Tibial nerve (tissue), 4 donors: ENCODE measurements around the gene COX6B2. TPM values are rescaled to one million over a fixed set of nuclear protein-coding genes. Genes with fewer than 3 reads are reported as not detected.

Source experiments
- DNase-seq, 2 donors: peaks; one replicate each; pipeline ENCODE4 v3.0.0-alpha.2; 2019; ENCODE audit warnings: low spot score in 2 of 2
- H3K27ac ChIP-seq, 4 donors: fragments of 200-600 bp; sonication (generic) in 3 of 4; one replicate each; pipeline ENCODE4 v1.5.1; 2017 to 2019; ENCODE audit warnings: mild to moderate bottlenecking in 1 of 4
- H3K27me3 ChIP-seq, 2 donors: fragments of 200-600 bp; sonication (generic) in 1 of 2; one replicate each; pipeline versions ENCODE4 v1.5.1 to v1.6.0; 2017 to 2019
- H3K36me3 ChIP-seq, 3 donors: fragments of 200-600 bp; sonication (generic); one replicate each; pipeline ENCODE4 v1.5.1; 2018 to 2019
- H3K4me1 ChIP-seq, 4 donors: fragments of 200-600 bp; sonication (generic) in 3 of 4; one replicate each; pipeline ENCODE4 v1.5.1; 2017 to 2019
- H3K4me3 ChIP-seq, 4 donors: fragments of 200-600 bp; sonication (generic) in 3 of 4; one replicate each; pipeline ENCODE4 v1.5.1; 2017 to 2019; ENCODE audit warnings: mild to moderate bottlenecking in 1 of 4, moderate library complexity in 1 of 4
- H3K9me3 ChIP-seq, 4 donors: fragments of 200-600 bp; sonication (generic) in 3 of 4; one replicate each; pipeline ENCODE4 v1.5.1; 2017 to 2019
- EP300 ChIP-seq, 2 donors: sonication (generic); formaldehyde crosslinking; IDR thresholded peaks; one replicate each; pipeline ENCODE4 v1.6.1; 2017; ENCODE audit warnings: antibody characterized with exemption in 2 of 2, mild to moderate bottlenecking in 1 of 2
- POLR2A ChIP-seq, 2 donors: fragments of 450-650 bp; IDR thresholded peaks; one replicate each; pipeline ENCODE4 v1.6.1; 2017; ENCODE audit warnings: antibody characterized with exemption in 2 of 2, mild to moderate bottlenecking in 2 of 2, moderate library complexity in 2 of 2
- WGBS, 2 donors: methylation state at CpG; one replicate each; pipeline ENCODE4 v1.1.5; 2018; 5-methylcytosine and 5-hydroxymethylcytosine counted together
- total RNA-seq, 4 donors: library from RNA; depleted of rRNA; stranded (reverse); fragments of >200 nt; gene quantifications; one replicate each; pipeline ENCODE4 v1.1.0, GENCODE V29; 2016
- TF ChIP-seq, protein P1 (sequence below), 5 experiments: fragments of 200-600 bp in 3 of 5; fragments of 450-650 bp in 2 of 5; sonication (generic) in 3 of 5; IDR thresholded peaks; one replicate each; pipeline ENCODE4 v1.5.1; 2016 to 2019; ENCODE audit warnings: antibody characterized with exemption in 5 of 5, mild to moderate bottlenecking in 3 of 5, moderate library complexity in 2 of 5

The COX6B2 gene
- total RNA-seq, 4 donors from 2014 or later: not detected

DNA sequence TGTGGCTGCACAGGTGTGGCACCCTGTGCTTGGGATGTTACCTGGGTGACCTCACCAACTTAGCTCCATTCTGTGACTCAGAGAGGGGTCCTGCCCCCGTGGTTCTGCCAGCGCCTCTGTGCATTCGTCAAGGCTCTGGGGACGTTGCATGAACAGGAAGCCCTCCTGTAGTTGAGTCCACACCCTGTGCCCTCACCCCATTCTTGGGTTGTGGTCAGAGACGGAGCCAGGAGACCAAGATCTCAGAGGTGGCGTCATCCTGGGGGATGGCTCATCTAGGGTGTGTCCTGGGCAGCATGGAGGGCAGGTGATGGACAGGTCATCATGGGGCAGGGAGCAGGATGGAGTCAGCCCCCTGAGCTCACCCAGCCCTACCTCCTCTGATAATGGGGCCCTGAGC, 2.5 kb downstream of the COX6B2 start:
- WGBS, 2 donors: 82 to 87% methylated on average over 3 to 6 of the region's 6 CpGs
- H3K27ac ChIP-seq: no peak overlapping the region
- TF ChIP-seq POLR2A (IDR thresholded peaks at IDR 0.05) (no peak), EP300 (IDR thresholded peaks at IDR 0.05) (no peak)
- TF ChIP-seq, protein P1, sequence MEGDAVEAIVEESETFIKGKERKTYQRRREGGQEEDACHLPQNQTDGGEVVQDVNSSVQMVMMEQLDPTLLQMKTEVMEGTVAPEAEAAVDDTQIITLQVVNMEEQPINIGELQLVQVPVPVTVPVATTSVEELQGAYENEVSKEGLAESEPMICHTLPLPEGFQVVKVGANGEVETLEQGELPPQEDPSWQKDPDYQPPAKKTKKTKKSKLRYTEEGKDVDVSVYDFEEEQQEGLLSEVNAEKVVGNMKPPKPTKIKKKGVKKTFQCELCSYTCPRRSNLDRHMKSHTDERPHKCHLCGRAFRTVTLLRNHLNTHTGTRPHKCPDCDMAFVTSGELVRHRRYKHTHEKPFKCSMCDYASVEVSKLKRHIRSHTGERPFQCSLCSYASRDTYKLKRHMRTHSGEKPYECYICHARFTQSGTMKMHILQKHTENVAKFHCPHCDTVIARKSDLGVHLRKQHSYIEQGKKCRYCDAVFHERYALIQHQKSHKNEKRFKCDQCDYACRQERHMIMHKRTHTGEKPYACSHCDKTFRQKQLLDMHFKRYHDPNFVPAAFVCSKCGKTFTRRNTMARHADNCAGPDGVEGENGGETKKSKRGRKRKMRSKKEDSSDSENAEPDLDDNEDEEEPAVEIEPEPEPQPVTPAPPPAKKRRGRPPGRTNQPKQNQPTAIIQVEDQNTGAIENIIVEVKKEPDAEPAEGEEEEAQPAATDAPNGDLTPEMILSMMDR (IDR thresholded peaks at IDR 0.05): no peak
- no peaks in the 10 kb centered on the region for H3K9me3 ChIP-seq
- H3K36me3 ChIP-seq: peaks cover 0 to 12% (median 0%) of the 10 kb centered on the region in 3 donors
- no peak for DNase-seq
- H3K27me3 ChIP-seq: peaks cover 5 to 68% of the 10 kb centered on the region in 2 donors
- no peak overlapping the region for H3K4me3 ChIP-seq
- peaks cover 0 to 31% (median 8%) of the 10 kb centered on the region in 4 donors for H3K4me1 ChIP-seq

DNA sequence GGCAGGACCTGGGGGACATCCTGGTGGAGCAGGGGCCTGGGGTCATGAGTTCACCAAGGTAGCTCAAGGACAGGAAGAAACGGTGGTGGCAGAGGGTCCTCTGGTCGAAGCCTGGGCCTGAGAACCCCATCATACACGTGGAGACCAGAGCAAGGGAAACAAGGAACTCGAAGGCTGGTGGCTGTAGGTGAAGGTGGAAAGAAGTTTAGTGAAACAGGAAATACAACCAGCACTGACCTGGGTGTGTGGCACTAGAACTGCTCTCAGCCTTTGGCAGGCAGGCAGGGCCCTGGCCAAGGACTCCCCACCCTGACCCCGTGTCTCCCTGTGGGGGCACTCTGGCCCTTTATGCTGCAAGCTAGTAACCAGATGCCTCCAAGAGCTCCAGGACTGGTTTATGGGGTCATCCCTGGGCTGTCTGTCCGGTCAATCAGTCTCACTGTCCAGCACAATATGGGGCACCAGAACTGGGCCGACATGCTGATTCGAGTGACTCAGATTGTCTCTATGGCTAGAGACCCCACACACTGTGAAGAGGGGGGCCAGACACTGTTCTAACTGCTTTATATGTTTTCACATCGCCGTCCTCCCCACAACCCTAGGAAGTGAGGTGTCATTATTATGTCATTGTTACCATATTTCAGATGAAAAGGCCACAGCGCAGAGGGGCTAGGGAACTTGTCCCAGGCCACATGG, 3.8 kb downstream of the COX6B2 start:
- peaks cover 5 to 55% of the 10 kb centered on the region in 2 donors for H3K27me3 ChIP-seq
- no peaks in the 10 kb centered on the region for H3K9me3 ChIP-seq
- DNase-seq: no peak
- 64 to 65% methylated on average over 11 of the region's 11 CpGs for WGBS, 2 donors
- no peak overlapping the region for H3K27ac ChIP-seq
- peaks cover 0 to 44% (median 15%) of the 10 kb centered on the region in 4 donors for H3K4me1 ChIP-seq
- H3K4me3 ChIP-seq: no peak overlapping the region
- TF ChIP-seq, protein P1 (IDR thresholded peaks at IDR 0.05): no peak
- TF ChIP-seq EP300 (IDR thresholded peaks at IDR 0.05) (no peak), POLR2A (IDR thresholded peaks at IDR 0.05) (no peak)
- peaks cover 0 to 23% (median 0%) of the 10 kb centered on the region in 3 donors for H3K36me3 ChIP-seq

DNA sequence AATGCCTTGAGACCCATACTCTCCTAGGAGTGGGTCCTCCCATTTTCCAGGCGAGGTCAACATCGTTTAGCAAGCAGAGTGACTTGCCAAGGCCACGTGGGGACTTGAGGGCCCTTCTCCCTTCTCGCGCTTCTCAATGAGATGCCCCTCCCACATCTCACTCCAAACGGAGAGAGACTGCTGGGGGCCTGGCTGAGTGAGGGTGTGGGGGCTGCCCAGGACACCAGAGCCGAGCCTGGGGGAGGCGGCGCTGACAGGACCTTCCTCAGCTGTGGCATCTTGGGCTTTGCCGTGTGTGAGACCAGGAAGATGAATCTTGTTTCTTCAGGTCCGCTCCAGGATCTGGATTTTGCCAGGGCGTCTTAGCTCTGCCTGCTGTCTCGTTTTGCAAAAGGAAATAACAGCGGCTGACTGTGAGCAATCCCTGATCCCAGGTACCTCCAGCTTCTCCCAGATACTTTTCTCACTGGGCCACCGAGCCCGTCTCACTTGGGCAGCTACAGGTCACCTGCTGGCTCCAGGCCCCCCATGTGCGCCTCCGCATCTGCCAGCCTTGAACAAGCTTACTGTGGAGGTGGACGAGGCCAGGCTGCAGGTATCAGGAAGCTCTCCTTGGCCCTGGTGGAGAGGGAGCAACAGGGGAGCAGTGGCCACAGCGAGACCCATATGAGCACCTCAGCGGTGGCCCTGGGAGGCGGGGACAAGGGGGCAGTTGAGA, 6.0 kb downstream of the COX6B2 start:
- H3K9me3 ChIP-seq: no peaks in the 10 kb centered on the region
- peaks cover 0 to 42% (median 0%) of the 10 kb centered on the region in 3 donors for H3K36me3 ChIP-seq
- TF ChIP-seq, protein P1 (IDR thresholded peaks at IDR 0.05): no peak
- no peak for TF ChIP-seq EP300 (IDR thresholded peaks at IDR 0.05)
- TF ChIP-seq POLR2A (IDR thresholded peaks at IDR 0.05): no peak
- no peak overlapping the region for H3K4me3 ChIP-seq
- H3K27me3 ChIP-seq: peaks cover 2 to 32% of the 10 kb centered on the region in 2 donors
- no peak overlapping the region for H3K27ac ChIP-seq
- peaks cover 0 to 38% (median 12%) of the 10 kb centered on the region in 4 donors for H3K4me1 ChIP-seq
- 67 to 69% methylated on average over 22 of the region's 22 CpGs for WGBS, 2 donors
- no peak for DNase-seq

DNA sequence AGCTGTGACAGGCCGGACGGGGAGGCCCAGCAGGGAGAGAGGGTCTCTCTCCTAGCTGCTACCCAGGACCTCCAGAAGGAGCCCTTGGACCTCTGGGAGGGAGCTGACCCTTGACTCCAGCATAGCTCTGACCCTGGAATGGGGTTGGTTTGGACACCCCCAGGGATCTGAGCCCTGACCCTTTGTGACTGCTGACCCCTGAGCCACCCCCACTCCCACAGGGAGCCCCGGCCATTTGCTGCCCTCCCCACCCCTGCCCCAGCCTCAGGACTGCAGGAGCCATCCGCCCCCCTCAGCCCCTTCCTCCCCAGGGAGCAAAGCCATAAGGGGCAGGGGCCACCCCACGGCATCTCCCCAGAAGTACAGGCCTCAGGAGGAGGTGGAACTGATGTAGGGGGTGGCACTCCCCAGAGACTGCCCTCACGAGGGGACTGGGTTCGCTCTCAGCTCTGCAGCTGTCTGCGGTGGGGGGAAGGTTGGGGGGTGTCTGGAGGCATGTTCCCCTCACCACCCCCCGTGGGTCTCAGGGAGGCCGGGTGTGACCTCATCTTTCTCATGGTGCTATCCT, 7.0 kb downstream of the COX6B2 start:
- no peak overlapping the region for H3K4me3 ChIP-seq
- H3K4me1 ChIP-seq: peaks cover 0 to 32% (median 10%) of the 10 kb centered on the region in 4 donors
- no peak for DNase-seq
- no peak for TF ChIP-seq POLR2A (IDR thresholded peaks at IDR 0.05)
- TF ChIP-seq, protein P1 (IDR thresholded peaks at IDR 0.05): no peak
- no peak for TF ChIP-seq EP300 (IDR thresholded peaks at IDR 0.05)
- peaks cover 0 to 23% of the 10 kb centered on the region in 2 donors for H3K27me3 ChIP-seq
- no peaks in the 10 kb centered on the region for H3K9me3 ChIP-seq
- 73 to 80% methylated on average over 9 of the region's 10 CpGs for WGBS, 2 donors
- H3K27ac ChIP-seq: no peak overlapping the region
- peaks cover 0 to 51% (median 0%) of the 10 kb centered on the region in 3 donors for H3K36me3 ChIP-seq
